ENCODE results near the gene ITPK1. TPM values are rescaled to one million over a fixed set of nuclear protein-coding genes. Genes with fewer than 3 reads are reported as not detected.
A peak's percentile ranks its signal among the peaks of the same experiment; 100 is the strongest.
"Not testable (repeated sequence)": the region's sequence is repeated elsewhere in the genome, so short reads cannot be mapped to it uniquely, and the experiment has no call there.

The ITPK1 gene
- 56.2 and 57.5 TPM in 2 replicates for total RNA-seq (2014; rRNA removed; shearing (Covaris generic))

GRCh38 chr14:93115821-93116675, at the start of gene ITPK1:
TSS of gene ITPK1 (minus strand) at chr14:93115925. CDS start at chr14:93115163, 762 bp downstream.
- no peaks in the 10 kb centered on the region for H3K27me3 ChIP-seq (replicated peaks)
- H3K4me1 ChIP-seq (replicated peaks) = peaks cover 31% of the 10 kb centered on the region
- H3K9me3 ChIP-seq (replicated peaks) = 0 out of 2 replicates have a peak, but pooled peaks cover 2% of the 10 kb centered on the region
- H3K27ac ChIP-seq = peak within 1 kb of the TSS; percentile 89
- H3K4me3 ChIP-seq = peak within 1 kb of the TSS; percentile 89
- peak; percentile 39 to 55 for DNase-seq (ENCODE audit: low read depth in 1 of 2, low spot score in 2 of 2)
- H3K36me3 ChIP-seq = peaks cover 8% of the 10 kb centered on the region

GRCh38 chr14:93163564-93163963, 47.8 kb upstream of the ITPK1 start:
- no peaks in the 10 kb centered on the region for H3K9me3 ChIP-seq (replicated peaks)
- no peaks in the 10 kb centered on the region for H3K4me1 ChIP-seq (replicated peaks)
- H3K27me3 ChIP-seq (replicated peaks) = no peaks in the 10 kb centered on the region
- no peaks in the 10 kb centered on the region for H3K36me3 ChIP-seq
- H3K27ac ChIP-seq = no peak overlapping the region
- no peak for DNase-seq (ENCODE audit: low read depth in 1 of 2, low spot score in 2 of 2)
- no peak overlapping the region for H3K4me3 ChIP-seq

GRCh38 chr14:93161411-93161940, 45.8 kb upstream of the ITPK1 start:
- no peak for DNase-seq (ENCODE audit: low read depth in 1 of 2, low spot score in 2 of 2)
- H3K4me3 ChIP-seq = no peak overlapping the region
- H3K36me3 ChIP-seq = no peaks in the 10 kb centered on the region
- no peaks in the 10 kb centered on the region for H3K4me1 ChIP-seq (replicated peaks)
- H3K27ac ChIP-seq = no peak overlapping the region
- H3K9me3 ChIP-seq (replicated peaks) = no peaks in the 10 kb centered on the region
- no peaks in the 10 kb centered on the region for H3K27me3 ChIP-seq (replicated peaks)

- Histone ChIP-seq H3K36me3 (no peaks in the 10 kb centered on the region), H3K9me3 (replicated peaks) (no peaks in the 10 kb centered on the region), H3K27me3 (replicated peaks) (no peaks in the 10 kb centered on the region), H3K4me1 (replicated peaks) (no peaks in the 10 kb centered on the region), H3K4me3 (no peak overlapping the region), H3K27ac (no peak overlapping the region)
- DNase-seq (ENCODE audit: low read depth in 1 of 2, low spot score in 2 of 2) = no peak
Measured at GRCh38 chr14:93160353-93160801, 44.7 kb upstream of the ITPK1 start.

GRCh38 chr14:93159625-93160352, 44.1 kb upstream of the ITPK1 start:
- not testable (repeated sequence) for H3K27ac ChIP-seq; DNase-seq (ENCODE audit: low read depth in 1 of 2, low spot score in 2 of 2); H3K27me3 ChIP-seq (replicated peaks)

GRCh38 chr14:93158349-93158748, 42.6 kb upstream of the ITPK1 start:
- DNase-seq (ENCODE audit: low read depth in 1 of 2, low spot score in 2 of 2); H3K4me3 ChIP-seq; H3K27me3 ChIP-seq (replicated peaks); H3K27ac ChIP-seq; H3K36me3 ChIP-seq; H3K4me1 ChIP-seq (replicated peaks); H3K9me3 ChIP-seq (replicated peaks): not testable (repeated sequence)

More at GRCh38 chr14:93159625-93160352, 44.1 kb upstream of the ITPK1 start:
- not testable (repeated sequence) for H3K4me3 ChIP-seq; H3K36me3 ChIP-seq; H3K9me3 ChIP-seq (replicated peaks); H3K4me1 ChIP-seq (replicated peaks)

- H3K4me3 ChIP-seq = no peak overlapping the region
- H3K9me3 ChIP-seq (replicated peaks) = no peaks in the 10 kb centered on the region
- no peak overlapping the region for H3K27ac ChIP-seq
Measured at GRCh38 chr14:93156693-93157369, 41.1 kb upstream of the ITPK1 start.

GRCh38 chr14:93155667-93156066, 39.9 kb upstream of the ITPK1 start:
- H3K36me3 ChIP-seq = no peaks in the 10 kb centered on the region
- DNase-seq (ENCODE audit: low read depth in 1 of 2, low spot score in 2 of 2) = no peak
- H3K9me3 ChIP-seq (replicated peaks) = no peaks in the 10 kb centered on the region
- H3K4me3 ChIP-seq = no peak overlapping the region
- no peaks in the 10 kb centered on the region for H3K4me1 ChIP-seq (replicated peaks)
- H3K27me3 ChIP-seq (replicated peaks) = no peaks in the 10 kb centered on the region
- no peak overlapping the region for H3K27ac ChIP-seq

More at GRCh38 chr14:93156693-93157369, 41.1 kb upstream of the ITPK1 start:
- no peaks in the 10 kb centered on the region for H3K27me3 ChIP-seq (replicated peaks)
- no peak for DNase-seq (ENCODE audit: low read depth in 1 of 2, low spot score in 2 of 2)
- no peaks in the 10 kb centered on the region for H3K4me1 ChIP-seq (replicated peaks)
- no peaks in the 10 kb centered on the region for H3K36me3 ChIP-seq

GRCh38 chr14:93153121-93153520, 37.4 kb upstream of the ITPK1 start:
- no peak overlapping the region for H3K27ac ChIP-seq
- DNase-seq (ENCODE audit: low read depth in 1 of 2, low spot score in 2 of 2) = no peak
- H3K36me3 ChIP-seq = no peaks in the 10 kb centered on the region
- no peaks in the 10 kb centered on the region for H3K27me3 ChIP-seq (replicated peaks)
- H3K4me3 ChIP-seq = no peak overlapping the region
- H3K9me3 ChIP-seq (replicated peaks) = no peaks in the 10 kb centered on the region
- no peaks in the 10 kb centered on the region for H3K4me1 ChIP-seq (replicated peaks)

- Histone ChIP-seq H3K4me3 (no peak overlapping the region), H3K9me3 (replicated peaks) (no peaks in the 10 kb centered on the region), H3K27me3 (replicated peaks) (no peaks in the 10 kb centered on the region), H3K4me1 (replicated peaks) (no peaks in the 10 kb centered on the region), H3K27ac (no peak overlapping the region), H3K36me3 (no peaks in the 10 kb centered on the region)
- no peak for DNase-seq (ENCODE audit: low read depth in 1 of 2, low spot score in 2 of 2)
Measured at GRCh38 chr14:93150227-93151208, 34.8 kb upstream of the ITPK1 start.

GRCh38 chr14:93148979-93149378, 33.3 kb upstream of the ITPK1 start:
- no peaks in the 10 kb centered on the region for H3K9me3 ChIP-seq (replicated peaks)
- no peak overlapping the region for H3K4me3 ChIP-seq
- DNase-seq (ENCODE audit: low read depth in 1 of 2, low spot score in 2 of 2) = no peak
- H3K36me3 ChIP-seq = no peaks in the 10 kb centered on the region
- H3K27me3 ChIP-seq (replicated peaks) = no peaks in the 10 kb centered on the region
- no peak overlapping the region for H3K27ac ChIP-seq
- H3K4me1 ChIP-seq (replicated peaks) = no peaks in the 10 kb centered on the region

- H3K36me3 ChIP-seq = no peaks in the 10 kb centered on the region
- H3K27ac ChIP-seq = no peak overlapping the region
- H3K4me1 ChIP-seq (replicated peaks) = no peaks in the 10 kb centered on the region
- no peak overlapping the region for H3K4me3 ChIP-seq
- H3K9me3 ChIP-seq (replicated peaks) = no peaks in the 10 kb centered on the region
- H3K27me3 ChIP-seq (replicated peaks) = no peaks in the 10 kb centered on the region
- DNase-seq (ENCODE audit: low read depth in 1 of 2, low spot score in 2 of 2) = no peak
Measured at GRCh38 chr14:93146119-93146518, 30.4 kb upstream of the ITPK1 start.
